Muscle layer of colon (tissue), 2 donors: Measurements from ENCODE around the gene FNDC10.

ENCODE experiments used
- H3K27ac ChIP-seq: one replicate; pipeline ENCODE4 v1.7.0; 2013; ENCODE audit warnings: low read depth, mild to moderate bottlenecking, low read length, moderate library complexity
- H3K27me3 ChIP-seq, 2 donors: one replicate each; pipeline ENCODE4 v1.7.0; 2013; ENCODE audit warnings: low read length in 2 of 2, mild to moderate bottlenecking in 2 of 2; ENCODE audit not compliant: insufficient read depth in 2 of 2, control insufficient read depth in 1 of 2
- H3K36me3 ChIP-seq: one replicate; pipeline ENCODE4 v1.7.0; 2013; ENCODE audit warnings: mild to moderate bottlenecking, low read length; ENCODE audit not compliant: insufficient read depth
- H3K4me1 ChIP-seq: one replicate; pipeline ENCODE4 v1.7.0; 2013; ENCODE audit warnings: mild to moderate bottlenecking, low read length; ENCODE audit not compliant: insufficient read depth
- H3K4me3 ChIP-seq, 2 donors: one replicate each; pipeline ENCODE4 v1.7.0; 2013; ENCODE audit warnings: low read length in 2 of 2, low read depth in 1 of 2, mild to moderate bottlenecking in 1 of 2, moderate library complexity in 1 of 2
- H3K9ac ChIP-seq: one replicate; pipeline ENCODE4 v1.7.0; 2013; ENCODE audit warnings: low read length
- H3K9me3 ChIP-seq: one replicate; pipeline ENCODE4 v1.7.0; 2013; ENCODE audit warnings: mild to moderate bottlenecking, low read length
- donor health status: abdominal sarcoma.
- donor health status: Adenocarcinoma of cecum.

FNDC10 gene

GRCh38 chr1:1625824-1626206 lies 25.9 kb upstream of the FNDC10 start:
- Histone ChIP-seq H3K4me3 (no peak overlapping the region), H3K9ac (no peak overlapping the region), H3K9me3 (no peaks in the 10 kb centered on the region), H3K27me3 (peaks cover 0 to 16% of the 10 kb centered on the region in 2 donors), H3K36me3 (no peaks in the 10 kb centered on the region), H3K27ac (no peak overlapping the region), H3K4me1 (no peaks in the 10 kb centered on the region)

GRCh38 chr1:1625404-1625775 lies 25.5 kb upstream of the FNDC10 start:
- Histone ChIP-seq H3K36me3 (no peaks in the 10 kb centered on the region), H3K27ac (no peak overlapping the region), H3K4me3 (no peak overlapping the region)

DNA sequence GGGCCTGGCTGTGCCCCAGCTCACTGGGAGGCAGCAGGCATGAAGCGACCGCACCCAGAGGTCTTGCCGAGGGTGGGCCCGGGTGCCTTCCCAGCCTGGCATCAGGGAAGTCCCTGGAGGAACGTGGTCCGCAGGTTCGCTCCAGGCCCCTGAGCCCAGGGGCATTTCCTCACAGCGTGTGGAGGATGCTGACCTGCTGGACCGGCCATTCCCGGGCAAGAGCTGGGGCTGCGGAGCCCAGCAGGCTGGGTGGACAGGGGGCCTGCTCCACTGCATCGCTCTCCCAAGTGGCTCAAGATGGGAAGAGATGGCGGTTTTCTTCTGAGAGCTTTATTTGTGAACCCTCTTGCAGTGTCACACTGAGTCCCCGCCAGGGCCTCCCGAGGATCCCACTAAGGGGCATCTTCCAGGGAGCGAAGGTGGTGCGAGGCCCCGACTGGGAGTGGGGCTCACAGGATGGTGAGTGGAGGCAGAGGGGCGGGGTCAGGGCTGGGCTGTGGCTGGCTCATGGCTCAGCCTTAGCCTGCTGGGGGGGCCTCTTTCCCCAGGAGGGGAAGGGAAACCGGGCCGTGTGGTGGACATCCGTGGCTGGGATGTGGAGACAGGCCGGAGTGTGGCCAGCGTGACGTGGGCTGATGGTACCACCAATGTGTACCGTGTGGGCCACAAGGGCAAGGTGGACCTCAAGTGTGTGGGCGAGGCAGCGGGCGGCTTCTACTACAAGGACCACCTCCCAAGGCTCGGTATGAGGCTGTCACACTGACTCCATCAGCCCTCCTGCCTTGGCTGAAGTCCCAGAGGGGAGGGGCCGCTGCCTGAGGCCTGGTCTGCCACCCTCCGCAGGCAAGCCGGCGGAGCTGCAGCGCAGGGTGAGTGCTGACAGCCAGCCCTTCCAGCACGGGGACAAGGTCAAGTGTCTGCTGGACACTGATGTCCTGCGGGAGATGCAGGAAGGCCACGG lies 24.8 kb upstream of the FNDC10 start:
- Histone ChIP-seq H3K9ac (no peak overlapping the region), H3K4me1 (no peaks in the 10 kb centered on the region)

More at GRCh38 chr1:1625404-1625775, 25.5 kb upstream of the FNDC10 start:
- peaks cover 0 to 12% of the 10 kb centered on the region in 2 donors for H3K27me3 ChIP-seq
- no peaks in the 10 kb centered on the region for H3K9me3 ChIP-seq
- no peaks in the 10 kb centered on the region for H3K4me1 ChIP-seq
- H3K9ac ChIP-seq, result no peak overlapping the region

DNA sequence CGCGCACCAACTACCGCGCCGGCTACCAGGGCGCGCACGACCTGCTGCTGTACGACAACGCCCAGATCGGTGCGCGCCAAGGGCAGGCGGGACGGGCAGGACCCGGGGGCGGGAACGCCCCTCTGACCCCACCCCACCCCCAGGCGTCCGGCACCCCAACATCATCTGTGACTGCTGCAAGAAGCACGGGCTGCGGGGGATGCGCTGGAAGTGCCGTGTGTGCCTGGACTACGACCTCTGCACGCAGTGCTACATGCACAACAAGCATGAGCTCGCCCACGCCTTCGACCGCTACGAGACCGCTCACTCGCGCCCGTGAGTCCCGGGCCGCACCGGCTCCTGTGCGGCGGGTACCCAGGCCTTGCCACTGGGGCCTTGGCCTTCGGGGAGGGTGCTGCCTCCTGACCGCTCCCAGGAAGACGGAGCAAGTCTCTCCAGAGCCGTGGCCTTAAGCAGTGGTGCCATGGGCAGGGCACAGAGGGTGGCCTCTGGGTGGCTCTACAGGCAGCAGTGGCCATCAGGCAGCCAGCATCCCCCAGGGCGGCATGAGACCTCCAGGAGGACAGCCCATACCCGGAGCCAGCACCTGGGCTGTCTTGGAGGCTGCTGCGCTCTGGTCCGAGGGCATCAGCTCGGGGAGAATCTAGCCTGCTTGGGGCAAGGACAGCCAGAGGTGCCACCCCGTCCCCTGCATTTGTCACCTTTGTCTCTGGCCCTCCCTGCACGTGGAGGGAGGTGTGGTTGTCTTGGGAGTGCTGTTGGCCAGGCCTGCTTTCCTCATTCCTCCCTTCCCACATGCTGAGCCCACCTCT lies 23.9 kb upstream of the FNDC10 start:
- no peak overlapping the region for H3K27ac ChIP-seq
- H3K27me3 ChIP-seq, result peaks cover 0 to 6% of the 10 kb centered on the region in 2 donors
- no peaks in the 10 kb centered on the region for H3K9me3 ChIP-seq
- no peak overlapping the region for H3K4me3 ChIP-seq
- no peaks in the 10 kb centered on the region for H3K4me1 ChIP-seq
- H3K9ac ChIP-seq, result no peak overlapping the region
- no peaks in the 10 kb centered on the region for H3K36me3 ChIP-seq

More for the DNA sequence above, 24.8 kb upstream of the FNDC10 start:
- no peaks in the 10 kb centered on the region for H3K9me3 ChIP-seq
- no peaks in the 10 kb centered on the region for H3K36me3 ChIP-seq
- H3K27ac ChIP-seq, result no peak overlapping the region
- H3K4me3 ChIP-seq, result no peak overlapping the region
- peaks cover 0 to 7% of the 10 kb centered on the region in 2 donors for H3K27me3 ChIP-seq

DNA sequence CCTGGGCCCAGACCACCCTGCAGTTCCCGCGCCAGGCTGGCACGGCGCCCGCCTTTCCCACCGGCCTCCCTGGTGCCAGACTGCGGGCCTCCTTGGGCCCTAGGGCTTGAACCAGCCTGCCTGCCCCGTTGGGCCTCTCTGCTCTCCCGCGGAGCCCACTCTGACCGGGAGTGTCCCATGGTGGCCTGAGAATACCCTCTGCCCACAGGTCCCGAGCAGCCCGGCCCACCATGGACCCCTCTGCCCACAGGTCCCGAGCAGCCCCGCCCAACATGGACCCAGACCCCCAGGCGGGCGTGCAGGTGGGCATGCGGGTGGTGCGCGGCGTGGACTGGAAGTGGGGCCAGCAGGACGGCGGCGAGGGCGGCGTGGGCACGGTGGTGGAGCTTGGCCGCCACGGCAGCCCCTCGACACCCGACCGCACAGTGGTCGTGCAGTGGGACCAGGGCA lies 23.3 kb upstream of the FNDC10 start:
- no peak overlapping the region for H3K4me3 ChIP-seq
- H3K9ac ChIP-seq, result no peak overlapping the region
- no peaks in the 10 kb centered on the region for H3K9me3 ChIP-seq
- H3K27me3 ChIP-seq, result no peaks in the 10 kb centered on the region
- peaks cover 3% of the 10 kb centered on the region for H3K36me3 ChIP-seq
- no peaks in the 10 kb centered on the region for H3K4me1 ChIP-seq
- no peak overlapping the region for H3K27ac ChIP-seq

DNA sequence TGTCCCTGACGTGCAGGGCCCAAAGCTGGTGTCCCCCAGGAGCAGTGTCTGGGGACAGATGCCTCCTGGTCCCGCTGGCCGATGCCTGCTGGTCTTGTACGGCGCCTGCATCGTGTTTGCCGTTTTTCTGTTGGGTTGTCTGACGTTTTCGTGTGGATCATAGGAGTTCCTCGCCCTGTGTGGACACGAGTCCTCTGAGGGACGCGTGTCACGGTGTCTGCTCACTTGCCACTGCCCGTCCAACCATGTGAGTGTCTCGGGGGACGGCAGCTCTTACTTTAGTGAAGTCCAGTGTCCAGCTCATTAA lies 22.8 kb upstream of the FNDC10 start:
- no peaks in the 10 kb centered on the region for H3K27me3 ChIP-seq
- H3K4me3 ChIP-seq, result no peak overlapping the region
- peaks cover 8% of the 10 kb centered on the region for H3K36me3 ChIP-seq
- no peak overlapping the region for H3K9ac ChIP-seq
- no peak overlapping the region for H3K27ac ChIP-seq
- no peaks in the 10 kb centered on the region for H3K9me3 ChIP-seq
- peaks cover under 1% of the 10 kb centered on the region for H3K4me1 ChIP-seq

GRCh38 chr1:1622010-1622787 lies 22.3 kb upstream of the FNDC10 start:
- peaks cover 6% of the 10 kb centered on the region for H3K4me1 ChIP-seq
- no peak overlapping the region for H3K9ac ChIP-seq
- H3K4me3 ChIP-seq, result no peak overlapping the region
- peaks cover 9% of the 10 kb centered on the region for H3K36me3 ChIP-seq
- H3K27me3 ChIP-seq, result no peaks in the 10 kb centered on the region
- H3K9me3 ChIP-seq, result no peaks in the 10 kb centered on the region
- no peak overlapping the region for H3K27ac ChIP-seq

GRCh38 chr1:1621173-1622009 lies 21.5 kb upstream of the FNDC10 start:
- Histone ChIP-seq H3K27ac (no peak overlapping the region), H3K9ac (no peak overlapping the region), H3K4me1 (peaks cover 14% of the 10 kb centered on the region), H3K4me3 (no peak overlapping the region), H3K36me3 (peaks cover 9% of the 10 kb centered on the region), H3K9me3 (no peaks in the 10 kb centered on the region), H3K27me3 (no peaks in the 10 kb centered on the region)

DNA sequence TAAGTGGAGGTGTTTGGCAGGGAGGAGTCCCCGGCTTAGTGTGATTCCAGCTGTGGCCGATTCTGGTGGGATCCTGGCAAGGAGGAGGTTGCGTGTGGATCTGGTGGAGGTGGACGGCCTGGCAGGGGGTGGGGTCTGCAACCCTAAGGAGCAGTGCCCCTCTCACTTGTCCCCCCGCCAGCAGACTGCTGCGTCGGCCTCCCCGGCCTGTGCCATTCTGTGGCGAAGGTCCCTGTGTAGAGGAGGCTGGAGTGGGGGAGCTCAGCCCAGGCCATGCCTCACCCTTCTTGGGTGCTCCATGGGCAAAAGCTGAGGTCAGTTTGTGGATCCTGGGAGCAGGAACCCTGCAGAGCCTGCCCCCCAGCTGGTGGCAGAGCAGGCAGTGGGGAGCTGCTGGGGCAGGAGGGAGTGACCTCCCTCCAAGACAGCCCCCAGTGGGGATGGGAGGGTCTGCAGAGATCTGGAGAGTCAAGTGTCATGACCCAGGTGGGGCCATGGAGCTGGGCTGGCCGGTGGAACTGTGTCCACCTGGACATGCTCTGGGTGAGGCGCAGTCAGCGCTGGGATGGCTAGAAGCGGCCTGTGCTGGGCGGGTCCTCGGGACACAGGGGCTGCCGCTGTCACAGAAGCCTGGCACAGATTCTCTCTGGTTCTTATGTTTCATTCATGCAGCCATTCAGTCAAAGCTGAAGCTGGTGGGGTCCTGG lies 20.7 kb upstream of the FNDC10 start:
- Histone ChIP-seq H3K27me3 (no peaks in the 10 kb centered on the region), H3K4me1 (peaks cover 14% of the 10 kb centered on the region), H3K9me3 (no peaks in the 10 kb centered on the region), H3K27ac (no peak overlapping the region), H3K9ac (no peak overlapping the region), H3K4me3 (no peak overlapping the region), H3K36me3 (peaks cover 9% of the 10 kb centered on the region)

- no peak overlapping the region for H3K4me3 ChIP-seq
- peaks cover 14% of the 10 kb centered on the region for H3K4me1 ChIP-seq
- peaks cover 9% of the 10 kb centered on the region for H3K36me3 ChIP-seq
- no peak overlapping the region for H3K27ac ChIP-seq
- H3K27me3 ChIP-seq, result no peaks in the 10 kb centered on the region
- no peaks in the 10 kb centered on the region for H3K9me3 ChIP-seq
- H3K9ac ChIP-seq, result no peak overlapping the region
These were observed 20.0 kb upstream of the FNDC10 start for GRCh38 chr1:1619917-1620361.
